GM11168 (cell line): ENCODE results near the gene INCENP.

Experiments
- in situ Hi-C: fragments of 300-500 bp; cut with MboI; formaldehyde crosslinking; loops from one replicate; pipeline ENCODE4 v1.12.0; 2022; ENCODE audit warnings: low sequenced_read_pairs; ENCODE audit not compliant: unreplicated experiment

The INCENP gene

DNA sequence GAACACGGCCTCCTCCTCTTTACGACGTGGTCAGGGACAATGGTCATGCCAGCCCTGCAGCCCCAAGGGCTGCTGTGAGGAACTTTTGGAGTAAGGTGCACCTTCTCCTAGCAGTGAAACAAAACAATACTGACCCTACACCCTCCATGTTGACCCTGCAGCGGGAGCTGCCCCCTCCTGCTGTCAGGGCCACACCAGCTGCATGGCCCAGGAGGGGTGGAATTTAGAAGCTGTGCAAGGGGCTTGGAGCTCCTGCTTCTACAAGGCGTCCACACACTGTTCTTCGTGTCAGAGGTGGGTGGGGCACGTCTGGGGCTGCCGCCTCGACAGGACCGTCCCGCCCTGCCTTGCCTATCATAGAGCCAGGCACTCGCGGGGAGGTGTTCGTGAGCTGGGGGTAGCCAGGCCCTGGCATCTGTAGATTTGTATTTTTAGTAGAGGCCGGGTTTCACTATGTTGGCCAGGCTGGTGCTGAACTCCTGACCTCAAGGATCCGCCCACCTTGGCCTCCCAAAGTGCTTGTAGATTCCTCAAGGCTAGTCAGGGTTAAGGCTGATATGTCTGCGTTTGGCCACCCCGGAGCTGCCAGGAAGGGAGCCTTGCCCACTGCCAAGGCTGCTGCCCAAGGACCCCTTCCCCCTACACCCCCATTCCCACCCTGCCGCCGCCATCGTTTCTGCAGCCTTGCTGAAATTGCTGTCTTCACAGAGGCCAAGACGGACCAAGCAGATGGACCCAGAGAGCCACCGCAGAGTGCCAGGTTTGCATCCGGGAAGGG lies 15.9 kb downstream of the INCENP start:
- in situ Hi-C loops = no loop called here

DNA sequence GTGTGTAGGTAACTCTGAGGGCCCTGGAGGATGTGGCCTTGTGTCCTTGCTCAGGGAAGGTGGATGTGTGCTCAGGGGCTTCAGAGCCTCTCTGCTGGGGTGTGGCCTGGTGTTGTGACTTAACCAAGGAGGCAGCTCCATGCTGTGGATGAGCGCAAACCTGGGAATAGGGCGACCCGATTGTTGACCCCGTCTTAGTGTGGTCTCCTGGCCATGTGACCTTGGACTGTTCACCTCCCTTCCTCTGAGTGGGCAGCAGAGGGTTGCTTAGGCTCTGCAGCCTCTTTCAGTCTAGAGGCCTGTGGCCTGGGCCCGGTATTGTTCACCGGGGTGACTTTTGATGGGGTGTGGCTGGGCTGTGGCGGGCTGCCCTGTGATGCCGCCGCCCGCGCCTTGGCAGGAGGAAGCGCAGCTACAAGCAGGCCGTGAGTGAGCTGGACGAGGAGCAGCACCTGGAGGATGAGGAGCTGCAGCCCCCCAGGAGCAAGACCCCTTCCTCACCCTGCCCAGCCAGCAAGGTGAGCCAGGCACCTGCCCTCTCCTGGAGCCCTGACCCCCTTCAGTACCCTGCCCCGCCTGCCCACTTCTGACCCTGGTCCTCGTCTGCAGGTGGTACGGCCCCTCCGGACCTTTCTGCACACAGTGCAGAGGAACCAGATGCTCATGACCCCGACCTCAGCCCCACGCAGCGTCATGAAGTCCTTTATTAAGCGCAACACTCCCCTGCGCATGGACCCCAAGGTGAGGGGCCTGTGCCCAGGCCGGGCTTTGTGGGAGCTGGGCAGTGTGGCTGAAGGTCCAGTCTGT lies 16.7 kb downstream of the INCENP start:
- in situ Hi-C loops = no loop called here

DNA sequence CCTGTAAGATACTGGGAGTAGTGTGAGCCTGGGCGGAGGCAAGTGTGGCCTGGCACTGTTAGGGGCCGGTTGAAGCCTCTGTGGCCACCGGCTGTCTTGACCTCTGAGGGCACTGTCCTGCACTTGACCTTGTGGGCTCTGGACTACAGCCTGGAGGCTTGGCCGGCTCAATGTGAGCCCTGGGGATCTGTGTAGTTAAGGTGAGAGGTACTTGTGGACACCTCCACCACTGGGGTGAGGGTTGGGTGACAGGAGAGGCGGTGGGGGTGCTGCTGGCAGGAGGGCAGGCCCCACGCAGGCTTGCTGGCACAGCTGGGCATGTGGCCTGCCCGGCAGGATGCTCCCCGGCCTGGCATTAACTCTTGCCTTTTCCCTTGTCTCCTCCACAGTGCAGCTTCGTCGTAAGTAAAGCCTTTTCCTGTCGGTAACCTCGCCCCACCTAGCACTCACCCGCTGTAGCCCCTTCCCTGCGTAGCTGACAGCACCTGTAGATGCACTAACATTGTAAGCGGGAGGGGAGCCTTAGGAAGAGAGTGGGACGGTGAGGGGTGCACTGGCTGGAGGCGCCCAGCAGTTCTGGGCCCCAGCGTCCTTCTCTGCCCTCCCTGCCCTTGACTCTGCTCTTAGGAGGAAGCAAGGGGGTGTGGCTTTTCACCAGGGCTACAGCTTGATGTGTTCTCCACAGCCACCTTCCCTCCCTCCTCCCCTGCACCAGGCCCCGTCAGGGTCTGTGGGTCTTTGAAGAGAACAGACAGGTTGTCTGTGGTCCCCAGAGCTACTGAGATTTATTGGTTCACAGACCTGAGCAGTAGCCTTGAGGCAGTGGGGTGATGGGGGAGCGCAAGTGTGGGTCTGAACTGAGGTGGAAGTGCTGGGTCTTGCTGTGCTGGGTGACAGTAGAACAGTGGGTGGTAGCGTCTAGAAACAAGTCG lies 17.6 kb downstream of the INCENP start:
- in situ Hi-C loops = no loop called here

DNA sequence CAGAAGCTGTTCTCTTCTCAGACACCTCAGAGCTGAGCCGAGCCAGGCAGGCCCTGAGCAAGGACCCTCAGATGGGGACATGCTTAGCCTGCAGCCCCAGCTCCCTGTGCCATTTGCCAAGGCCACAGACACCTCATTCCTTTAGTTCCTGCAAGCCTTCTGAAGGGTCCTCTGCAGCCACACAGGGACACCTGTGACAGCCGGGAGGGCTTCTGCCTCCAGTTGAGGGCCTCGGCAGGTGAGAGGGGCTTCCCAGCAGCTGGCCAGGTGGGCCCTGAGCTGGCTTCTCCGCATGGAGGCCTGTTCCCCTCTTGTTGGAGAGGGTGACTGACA lies 18.2 kb downstream of the INCENP start:
- in situ Hi-C loops = no loop called here

DNA sequence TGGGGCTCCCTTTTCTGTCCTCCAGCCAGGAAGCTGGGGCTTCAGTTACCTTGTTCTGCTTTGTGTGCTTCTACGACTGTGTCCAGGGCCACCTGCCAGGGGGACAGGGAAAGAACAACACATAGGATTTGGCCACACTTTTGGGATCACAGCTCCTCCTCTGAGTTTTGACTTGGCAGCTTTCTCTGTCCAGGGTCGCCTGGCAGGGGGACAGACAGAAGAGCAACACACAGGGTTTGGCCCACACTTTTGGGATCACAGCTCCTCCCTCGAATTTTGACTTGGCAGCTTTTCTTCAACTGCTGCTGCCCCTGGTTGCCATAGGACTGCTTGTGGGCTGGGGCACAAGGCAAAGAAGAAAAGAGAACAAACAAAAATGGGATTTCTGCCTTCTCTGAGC lies 19.1 kb downstream of the INCENP start:
- in situ Hi-C loops = no loop called here

DNA sequence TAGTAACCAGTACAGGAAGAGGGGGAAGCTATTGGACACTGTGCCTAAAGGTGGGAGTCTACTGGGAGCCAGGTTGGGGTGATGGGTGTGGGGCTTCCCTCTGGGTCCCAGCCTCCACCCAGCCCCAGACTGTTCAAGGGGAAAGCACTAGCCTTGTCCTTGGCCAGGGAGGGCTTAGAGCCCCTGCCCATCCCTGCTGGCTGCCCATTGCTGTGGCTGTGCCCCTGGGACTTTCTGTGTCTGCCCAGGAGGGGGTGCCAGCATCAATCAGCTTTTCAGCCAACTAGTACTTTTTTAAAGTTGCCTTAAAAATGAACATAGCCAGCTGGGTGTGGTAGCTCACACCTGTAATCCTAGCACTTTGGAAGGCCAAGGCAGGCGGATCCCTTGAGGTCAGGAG lies 19.9 kb downstream of the INCENP start:
- in situ Hi-C loops = no loop called here

DNA sequence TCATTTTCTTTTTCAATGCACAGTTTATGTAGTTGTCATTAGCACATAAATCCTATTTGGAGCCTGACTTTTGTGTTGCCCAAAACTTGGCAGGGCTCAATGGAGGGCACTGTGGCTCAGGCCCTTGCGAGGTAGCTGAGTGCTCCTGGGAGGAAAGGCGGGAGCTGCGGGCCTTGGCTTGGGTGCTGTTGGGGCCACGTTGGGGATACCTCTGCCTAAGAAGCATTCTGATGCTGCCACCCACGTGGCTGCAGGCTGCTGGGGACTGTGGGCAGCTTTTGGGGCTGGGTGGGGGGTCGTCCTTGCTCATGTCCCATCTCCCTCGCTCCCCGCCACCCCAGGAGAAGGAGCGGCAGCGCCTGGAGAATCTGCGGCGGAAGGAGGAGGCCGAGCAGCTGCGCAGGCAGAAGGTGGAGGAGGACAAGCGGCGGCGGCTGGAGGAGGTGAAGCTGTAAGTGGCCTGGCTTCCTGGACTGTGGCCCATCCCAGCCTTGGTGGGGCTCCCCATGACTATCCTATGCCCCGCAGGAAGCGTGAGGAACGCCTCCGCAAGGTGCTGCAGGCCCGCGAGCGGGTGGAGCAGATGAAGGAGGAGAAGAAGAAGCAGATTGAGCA lies 20.9 kb downstream of the INCENP start:
- in situ Hi-C loops = no loop called here

DNA sequence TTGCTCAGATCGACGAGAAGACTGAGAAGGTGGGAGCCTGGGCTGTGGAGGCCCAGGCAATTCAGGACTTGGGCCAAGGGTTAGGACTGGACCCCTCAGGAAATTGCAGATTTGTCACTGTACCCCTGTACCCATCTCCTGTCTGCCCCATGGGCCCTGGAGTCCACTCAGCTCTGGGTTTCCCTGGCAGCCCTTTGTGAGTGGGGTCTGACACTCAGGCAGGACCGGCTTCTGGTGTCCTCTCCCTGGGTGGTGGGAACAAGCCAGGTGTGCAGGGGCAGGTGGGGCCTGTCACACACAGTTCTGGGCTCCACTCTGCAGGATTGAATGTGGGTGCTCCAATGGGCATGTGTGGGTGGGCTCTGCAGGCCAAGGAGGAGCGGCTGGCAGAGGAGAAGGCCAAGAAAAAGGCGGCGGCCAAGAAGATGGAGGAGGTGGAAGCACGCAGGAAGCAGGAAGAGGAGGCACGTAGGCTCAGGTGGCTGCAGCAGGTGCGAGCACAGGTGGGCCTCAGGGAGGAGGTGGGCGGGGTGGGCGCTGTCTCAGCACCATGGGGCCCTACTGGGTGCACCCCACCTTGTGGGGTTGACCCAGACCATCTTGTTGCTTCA lies 21.6 kb downstream of the INCENP start:
- in situ Hi-C loops = no loop called here

DNA sequence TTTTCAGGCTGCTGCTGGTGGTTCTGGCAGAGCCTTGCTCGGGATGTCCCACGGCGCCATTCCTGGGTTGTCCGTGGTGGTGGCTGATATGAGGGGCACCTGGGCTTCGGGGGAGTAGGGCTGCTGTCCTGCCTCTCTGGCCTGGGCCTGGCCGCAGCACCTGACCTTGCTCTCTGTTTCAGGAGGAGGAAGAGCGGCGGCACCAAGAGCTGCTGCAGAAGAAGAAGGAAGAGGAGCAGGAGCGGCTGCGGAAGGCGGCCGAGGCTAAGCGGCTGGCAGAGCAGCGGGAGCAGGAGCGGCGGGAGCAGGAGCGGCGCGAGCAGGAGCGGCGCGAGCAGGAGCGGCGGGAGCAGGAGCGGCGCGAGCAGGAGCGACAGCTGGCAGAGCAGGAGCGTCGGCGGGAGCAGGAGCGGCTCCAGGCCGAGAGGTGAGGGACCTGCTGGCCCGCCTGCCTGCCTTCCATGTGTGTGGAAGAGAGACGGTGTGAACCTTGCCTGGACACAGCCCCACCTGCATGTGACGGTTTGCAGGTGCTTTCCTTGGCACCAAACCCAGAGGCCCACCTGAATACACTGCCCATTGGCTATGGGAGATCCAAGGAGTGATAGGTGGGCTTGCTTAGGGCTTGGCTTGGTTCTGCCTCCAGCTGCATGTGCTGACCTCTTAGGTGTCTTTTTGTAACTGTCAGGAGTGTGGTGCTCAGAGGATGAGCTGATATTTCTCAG lies 22.8 kb downstream of the INCENP start:
- in situ Hi-C loops = no loop called here

DNA sequence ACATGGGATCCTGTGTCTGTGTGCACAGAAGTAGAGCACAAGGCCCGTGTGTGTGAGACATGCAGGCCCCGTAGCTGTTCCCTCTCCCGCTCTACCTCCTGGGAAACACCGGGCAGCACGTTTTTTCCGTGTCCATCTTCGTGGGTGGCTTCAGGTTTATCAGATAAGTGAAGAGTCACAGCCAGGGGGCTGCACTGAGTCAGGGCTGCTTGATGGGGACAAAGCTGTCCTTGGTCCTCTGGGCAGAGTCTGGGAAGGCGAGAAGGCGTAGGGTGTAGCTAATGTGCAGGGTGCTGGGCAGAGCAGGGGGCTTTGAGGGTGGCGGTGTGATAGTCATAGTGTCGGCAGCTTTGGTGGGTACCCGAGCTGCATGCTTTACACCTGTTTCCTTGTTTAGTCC lies 23.7 kb downstream of the INCENP start:
- in situ Hi-C loops = no loop called here

DNA sequence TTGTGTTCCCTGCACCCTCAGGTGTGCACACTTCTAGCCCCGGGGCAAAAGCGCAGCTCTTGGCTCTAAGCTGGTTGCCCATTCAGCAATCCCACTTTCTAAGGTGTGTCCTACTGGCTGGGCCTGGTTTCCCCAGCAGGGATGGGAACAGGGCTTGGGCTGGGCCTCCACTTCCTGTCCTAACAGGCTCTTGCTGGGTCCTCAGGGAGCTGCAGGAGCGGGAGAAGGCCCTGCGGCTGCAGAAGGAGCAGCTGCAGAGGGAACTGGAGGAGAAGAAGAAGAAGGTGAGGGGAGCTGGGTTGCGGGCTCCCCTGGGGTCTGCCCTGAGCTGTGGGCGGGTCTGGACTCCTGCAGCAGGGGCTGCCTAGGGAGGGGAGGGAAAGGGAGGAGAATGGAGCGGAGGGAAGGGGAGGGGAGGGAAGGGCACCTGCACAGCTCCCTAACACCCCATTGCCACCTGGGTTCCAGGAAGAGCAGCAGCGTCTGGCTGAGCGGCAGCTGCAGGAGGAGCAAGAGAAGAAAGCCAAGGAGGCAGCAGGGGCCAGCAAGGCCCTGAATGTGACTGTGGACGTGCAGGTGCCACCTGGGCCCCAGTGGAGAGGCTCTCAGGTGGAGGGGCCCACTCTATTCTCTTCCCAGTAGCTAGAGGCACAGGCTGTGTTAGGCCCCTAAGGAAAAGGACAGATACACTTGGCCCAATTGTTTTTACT lies 24.6 kb downstream of the INCENP start:
- in situ Hi-C loops = no loop called here

DNA sequence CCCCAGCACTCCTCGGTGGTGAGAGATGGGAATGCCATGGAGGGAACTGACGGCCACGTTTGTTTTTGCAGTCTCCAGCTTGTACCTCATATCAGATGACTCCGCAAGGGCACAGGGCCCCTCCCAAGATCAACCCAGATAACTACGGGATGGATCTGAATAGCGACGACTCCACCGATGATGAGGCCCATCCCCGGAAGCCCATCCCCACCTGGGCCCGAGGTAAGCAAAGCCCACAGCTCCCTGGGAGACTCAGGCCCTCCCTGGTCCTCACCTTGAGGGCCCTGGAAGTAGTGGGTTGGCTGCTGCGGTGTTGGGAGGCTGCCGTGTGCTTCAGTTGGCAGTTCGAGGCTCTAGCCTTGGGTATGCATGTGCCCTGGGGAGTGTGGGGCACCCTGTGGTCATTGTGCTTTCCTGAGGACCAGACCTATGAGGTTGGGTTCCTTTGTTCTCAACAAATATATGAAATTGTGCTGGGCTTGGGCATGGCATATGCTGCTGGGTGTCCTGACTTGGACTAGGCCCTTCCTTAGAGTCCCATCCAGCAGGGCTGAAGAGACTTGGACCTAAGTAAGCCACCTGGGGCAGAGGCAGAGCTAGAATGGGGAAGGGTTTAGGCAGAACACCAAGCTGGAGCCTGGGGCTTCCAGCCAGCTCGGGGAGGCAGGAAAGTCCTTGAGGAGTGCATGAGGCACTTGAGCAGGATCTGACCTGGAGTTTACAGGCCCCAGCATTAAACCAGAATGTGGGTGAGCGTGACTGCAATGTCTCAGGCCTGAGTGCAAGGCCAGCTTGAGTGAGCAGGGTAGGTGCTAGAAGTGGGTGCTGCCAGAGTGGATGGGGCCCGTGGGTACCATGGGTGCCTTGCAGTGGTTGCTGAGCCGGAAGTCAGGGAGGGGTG lies 26.4 kb downstream of the INCENP start:
- in situ Hi-C loops = no loop called here

DNA sequence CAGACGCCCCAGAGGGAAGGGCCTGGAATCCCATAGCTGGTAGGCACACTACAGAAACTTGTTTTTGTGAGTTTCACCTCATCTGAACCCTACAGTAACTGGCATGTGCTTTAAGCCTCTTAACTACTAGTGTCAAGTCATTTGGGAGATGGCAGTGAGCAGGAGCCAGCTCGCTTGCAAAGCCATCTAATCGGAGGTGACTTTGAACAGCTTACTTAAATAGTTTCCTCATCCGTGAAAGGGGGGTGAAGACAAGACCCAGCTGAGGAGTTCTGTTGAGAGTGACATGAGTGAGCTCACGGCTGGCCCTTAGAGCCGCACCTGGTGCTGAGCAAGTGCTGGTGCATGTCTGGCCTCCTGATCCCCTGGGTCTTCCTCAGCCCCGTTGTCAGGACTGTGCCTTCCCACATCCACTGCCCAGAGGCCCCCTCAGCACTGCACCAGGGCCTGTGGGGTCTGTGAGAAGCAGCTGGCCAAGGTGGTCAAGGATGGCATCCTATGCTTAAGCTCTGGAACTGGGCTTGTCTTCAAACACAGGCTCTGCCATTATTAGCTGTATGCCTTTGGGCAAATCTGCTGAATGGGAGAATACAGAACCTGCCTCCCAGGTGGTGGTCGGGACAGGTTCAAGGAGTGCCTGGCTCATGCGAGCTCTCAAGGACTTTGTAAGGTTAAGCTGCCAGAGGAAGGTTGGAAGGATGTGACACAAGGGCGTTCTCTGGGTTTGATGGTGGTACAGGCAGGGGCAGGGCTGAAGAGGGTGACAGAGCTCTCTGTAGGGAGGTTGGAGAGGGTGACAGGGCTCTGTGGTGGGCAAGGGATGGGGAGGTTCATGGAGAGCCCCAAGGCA lies 27.3 kb downstream of the INCENP start:
- in situ Hi-C loops = no loop called here

DNA sequence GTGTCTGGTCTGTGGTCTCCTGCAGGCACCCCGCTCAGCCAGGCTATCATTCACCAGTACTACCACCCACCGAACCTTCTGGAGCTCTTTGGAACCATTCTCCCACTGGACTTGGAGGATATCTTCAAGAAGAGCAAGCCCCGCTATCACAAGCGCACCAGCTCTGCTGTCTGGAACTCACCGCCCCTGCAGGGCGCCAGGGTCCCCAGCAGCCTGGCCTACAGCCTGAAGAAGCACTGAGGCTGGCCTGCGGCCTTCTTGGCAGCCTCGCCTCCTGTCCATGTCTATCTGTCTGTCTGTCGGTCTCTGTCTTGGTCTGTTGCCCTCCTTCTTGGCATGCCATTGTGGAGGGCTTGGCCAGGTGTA lies 27.9 kb downstream of the INCENP start:
- in situ Hi-C loops = no loop called here

DNA sequence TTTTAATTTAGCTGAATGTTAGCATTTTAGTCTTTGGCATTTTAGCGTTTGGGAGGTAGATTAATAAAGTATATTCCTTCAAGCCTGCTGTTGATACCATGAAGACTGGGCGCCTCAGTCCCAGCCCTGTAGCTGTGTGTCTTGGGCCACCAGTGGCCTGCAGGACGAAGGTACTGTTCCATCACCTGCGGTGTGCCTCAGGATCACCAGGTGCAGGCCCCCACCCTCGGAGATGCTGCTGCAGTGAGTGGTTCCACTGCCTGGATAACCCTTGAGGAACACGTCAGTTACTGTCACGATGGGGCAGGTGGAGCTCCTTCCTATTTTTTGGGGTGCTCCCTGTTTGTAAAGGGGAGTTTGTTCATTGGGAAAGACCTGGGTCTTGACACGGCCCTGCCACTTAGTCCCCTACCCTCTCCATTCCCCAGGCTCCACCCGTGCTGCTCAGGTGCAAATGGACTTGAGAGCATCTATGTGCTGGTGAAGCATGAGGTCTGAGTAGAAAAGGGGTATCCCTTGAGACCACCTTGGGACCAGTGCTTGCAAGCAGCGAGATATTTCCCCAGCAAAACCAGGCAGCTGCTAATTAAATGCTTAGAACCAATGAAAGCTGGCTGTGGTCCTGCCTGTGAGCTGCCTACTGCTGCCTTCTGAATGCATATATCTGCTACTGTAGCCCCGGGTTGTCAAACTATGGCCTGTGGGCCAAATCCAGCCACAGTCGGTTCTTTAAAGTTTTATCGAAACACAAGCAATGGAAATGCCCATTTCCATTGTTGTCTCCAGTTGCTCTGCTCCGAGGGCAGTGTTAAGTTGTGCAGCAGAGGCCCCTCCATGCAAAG lies 28.7 kb downstream of the INCENP start:
- in situ Hi-C loops = no loop called here

DNA sequence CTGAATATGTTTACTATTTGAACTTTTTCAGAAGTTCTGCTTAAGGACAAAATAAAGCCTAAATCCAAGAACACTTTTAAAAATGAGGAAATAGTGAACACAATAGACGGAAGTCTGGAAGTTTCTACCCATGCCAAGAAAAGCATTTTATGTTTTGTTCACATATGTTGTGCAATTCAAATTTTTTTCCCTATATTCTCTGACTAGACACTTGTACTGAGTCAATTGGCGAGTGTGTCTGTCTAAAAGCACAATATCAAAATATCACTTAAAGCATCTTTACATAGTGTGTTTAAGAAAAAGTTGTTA lies 29.2 kb downstream of the INCENP start:
- in situ Hi-C loops = no loop called here
